NOMO-1 (cell line): ENCODE measurements around the gene RNF227.
"Not testable (repeated sequence)": the region's sequence is repeated elsewhere in the genome, so short reads cannot be mapped to it uniquely, and the experiment has no call there.

Experiments
- DNase-seq, 2 experiments: peaks; one replicate each; lab custom pipeline; 2025; ENCODE audit not compliant: unreplicated experiment in 2 of 2; lab: John Stamatoyannopoulos, UW

Gene RNF227

DNA sequence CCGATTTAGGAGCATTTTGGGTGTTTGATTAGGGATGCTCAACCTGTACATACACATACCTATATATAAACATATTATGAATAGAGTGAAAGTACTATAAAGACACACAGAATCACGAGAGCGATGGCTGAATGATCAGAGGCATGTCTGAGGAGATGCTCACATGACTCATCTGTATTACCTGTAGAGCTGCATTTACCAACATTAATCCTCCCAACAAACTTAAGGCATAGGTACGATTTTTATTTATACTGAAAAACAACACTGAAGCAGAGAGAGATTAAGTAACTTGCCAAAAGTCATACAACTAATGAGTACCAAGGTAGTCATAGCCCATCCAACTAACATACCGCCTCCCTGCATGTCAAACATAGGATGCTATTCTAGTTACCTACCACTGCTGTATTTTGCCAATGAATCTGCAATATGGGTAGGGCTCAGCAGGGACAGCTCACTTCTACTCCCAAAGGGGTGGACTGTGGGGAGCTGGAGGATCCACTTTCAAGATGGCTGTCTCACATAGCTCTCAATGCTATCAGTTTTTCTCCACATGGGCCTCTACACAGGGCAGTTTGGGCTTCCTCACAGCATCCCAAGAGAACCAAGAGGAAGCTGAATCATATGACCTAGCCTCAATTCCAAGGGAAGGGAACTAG lies 51.0 kb downstream of the RNF227 start:
- no peak for DNase-seq

DNA sequence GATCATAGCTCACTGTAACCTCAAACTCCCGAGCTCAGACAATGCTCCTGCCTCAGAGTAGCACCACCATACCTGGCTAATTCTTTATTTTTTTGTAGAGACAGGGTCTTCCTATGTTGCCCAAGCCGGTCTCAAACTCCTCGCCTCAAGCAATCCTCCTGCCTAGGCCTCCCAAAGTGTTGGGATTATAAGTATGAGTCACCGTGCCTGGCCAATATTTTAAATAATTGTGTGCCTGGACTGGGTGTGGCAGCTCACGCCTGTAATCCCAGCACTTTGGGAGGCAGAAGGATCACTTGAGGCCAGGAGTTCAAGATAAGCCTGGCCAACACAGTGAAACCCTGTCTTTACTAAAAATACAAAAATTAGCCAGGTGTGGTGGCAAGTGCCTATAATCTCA lies 51.7 kb downstream of the RNF227 start:
- not testable (repeated sequence) for DNase-seq
